PC-3 (cell line): ENCODE measurements around the gene WDPCP. TPM values are rescaled to one million over a fixed set of nuclear protein-coding genes. Genes with fewer than 3 reads are reported as not detected.
"Not testable (repeated sequence)": the region's sequence is repeated elsewhere in the genome, so short reads cannot be mapped to it uniquely, and the experiment has no call there.

Source experiments
- ATAC-seq: fragments of 200-7000 bp; cut with Tn5 transposase; 2 replicates; pipeline ENCODE4 v1.9.1; 2020; ENCODE audit warnings: mild to moderate bottlenecking, moderate library complexity
- BruUV-seq: library from RNA; stranded (reverse); fragments of 400-500 nt; replicated peaks from 2 replicates; lab custom pipeline; 2021; lab: Mats Ljungman, UMichigan
- CTCF ChIA-PET: fragments of 300-600 bp; sonication (Branson Sonifier 250); formaldehyde crosslinking; loops from one replicate; lab custom pipeline; 2022; ENCODE audit warnings: antibody characterized with exemption; lab: Charles Lee
- POLR2A ChIA-PET: fragments of 300-600 bp; sonication (Branson Sonifier 250); formaldehyde crosslinking; loops from one replicate; lab custom pipeline; 2022; ENCODE audit warnings: antibody characterized with exemption; ENCODE audit not compliant: unreplicated experiment; lab: Charles Lee
- DNase-seq: peaks from one replicate; pipeline ENCODE4 v3.0.0-alpha.2; 2015
- H2AFZ ChIP-seq: fragments of 300-600 bp; sonication (generic); 2 replicates; pipeline ENCODE4 v1.6.0; 2016; ENCODE audit warnings: antibody characterized with exemption, low read length
- H3F3A ChIP-seq: fragments of 300-600 bp; sonication (generic); one replicate; pipeline ENCODE4 v1.6.0; 2017; ENCODE audit warnings: antibody characterized with exemption, low read length, control low read depth, mild to moderate bottlenecking; ENCODE audit not compliant: unreplicated experiment
- H3K27ac ChIP-seq: fragments of 300-600 bp; sonication (generic); 2 replicates; pipeline ENCODE4 v1.5.1; 2016; ENCODE audit warnings: mild to moderate bottlenecking, low read length
- H3K27me3 ChIP-seq: fragments of 300-600 bp; sonication (generic); 2 replicates; pipeline ENCODE4 v1.6.1; 2016; ENCODE audit warnings: low read length, mixed read lengths
- H3K36me3 ChIP-seq: fragments of 300-600 bp; sonication (generic); 2 replicates; pipeline ENCODE4 v1.6.1; 2016; ENCODE audit warnings: low read depth, mixed run types, low read length, mixed read lengths
- H3K4me1 ChIP-seq: fragments of 300-600 bp; sonication (generic); 2 replicates; pipeline ENCODE4 v1.5.1; 2016; ENCODE audit warnings: low read length; ENCODE audit not compliant: insufficient read depth
- H3K4me2 ChIP-seq: fragments of 300-600 bp; sonication (generic); 2 replicates; pipeline ENCODE4 v1.6.0; 2016; ENCODE audit warnings: low read length
- H3K4me3 ChIP-seq: fragments of 300-600 bp; sonication (generic); 2 replicates; pipeline ENCODE4 v1.5.1; 2016; ENCODE audit warnings: mild to moderate bottlenecking, low read length, mixed read lengths
- H3K79me2 ChIP-seq: fragments of 300-600 bp; sonication (generic); 2 replicates; pipeline ENCODE4 v1.6.1; 2017; ENCODE audit warnings: low read length, mixed read lengths
- H3K9ac ChIP-seq: fragments of 300-600 bp; sonication (generic); 2 replicates; pipeline ENCODE4 v1.6.0; 2016; ENCODE audit warnings: mild to moderate bottlenecking, low read length
- H3K9me2 ChIP-seq: fragments of 300-600 bp; sonication (generic); replicated peaks from 2 replicates; pipeline ENCODE4 v1.6.1; 2016; ENCODE audit warnings: mixed run types, low read length, mixed read lengths
- H3K9me3 ChIP-seq: fragments of 300-600 bp; sonication (generic); 2 replicates; pipeline ENCODE4 v1.6.1; 2016; ENCODE audit warnings: low read length, mixed read lengths
- H4K20me1 ChIP-seq: fragments of 300-600 bp; sonication (generic); 2 replicates; pipeline ENCODE4 v1.6.1; 2016; ENCODE audit warnings: low read length, mixed read lengths
- CTCF ChIP-seq: fragments of 300-600 bp; sonication (generic); conservative IDR thresholded peaks from 2 replicates; pipeline ENCODE4 v1.5.1; 2017; ENCODE audit warnings: antibody characterized with exemption, low read depth, mild to moderate bottlenecking, low read length
- EZH2 ChIP-seq: fragments of 300-600 bp; sonication (generic); IDR thresholded peaks from one replicate; pipeline ENCODE4 v1.6.1; 2017; ENCODE audit warnings: antibody characterized with exemption, mild to moderate bottlenecking, low read length; ENCODE audit not compliant: unreplicated experiment
- EZH2phosphoT487 ChIP-seq: fragments of 300-600 bp; sonication (generic); IDR thresholded peaks from 2 replicates; pipeline ENCODE4 v1.6.1; 2018; ENCODE audit warnings: mild to moderate bottlenecking, antibody characterized with exemption, low read length, borderline replicate concordance
- intact Hi-C: fragments of 100-400 bp; cut with micrococcal nuclease; formaldehyde crosslinking; loops from 2 replicates; pipeline ENCODE4 v1.9.0; 2023
- total RNA-seq: library from RNA; depleted of rRNA; stranded (reverse); fragments of >200 nt; gene quantifications from 2 replicates; pipeline ENCODE4 v1.2.3, GENCODE V29; 2014

WDPCP gene
- total RNA-seq, 1 experiment from 2014 or later: 4.0 TPM

- Histone ChIP-seq H3K79me2 (no peaks in the 10 kb centered on the region), H3K9me2 (no peaks in the 10 kb centered on the region), H3K9me3 (no peaks in the 10 kb centered on the region), H3K36me3 (no peaks in the 10 kb centered on the region), H3K9ac (no peak overlapping the region), H3K4me2 (no peak overlapping the region), H3K27ac (no peak overlapping the region), H4K20me1 (no peaks in the 10 kb centered on the region), H3K27me3 (no peaks in the 10 kb centered on the region), H2AFZ (no peak overlapping the region), H3F3A (no peaks in the 10 kb centered on the region), H3K4me3 (no peak overlapping the region), H3K4me1 (no peaks in the 10 kb centered on the region)
- TF ChIP-seq CTCF (no peak), EZH2phosphoT487 (no peak)
- ChIA-PET POLR2A (no interaction called here), CTCF (no interaction called here)
- DNase-seq (peak; percentile 27), ATAC-seq (no peak)
- BruUV-seq: no TSS peak
- intact Hi-C loops: no loop called here
Measured at GRCh38 chr2:63364866-63365265, 223.4 kb downstream of the WDPCP start.

- BruUV-seq, H3K27me3 ChIP-seq, ATAC-seq, H3F3A ChIP-seq, intact Hi-C loops, H3K9ac ChIP-seq, H3K4me2 ChIP-seq, POLR2A ChIA-PET, H4K20me1 ChIP-seq, H3K4me1 ChIP-seq, H3K9me2 ChIP-seq, H3K36me3 ChIP-seq, H3K9me3 ChIP-seq, H3K27ac ChIP-seq, H3K79me2 ChIP-seq, H3K4me3 ChIP-seq, DNase-seq, CTCF ChIA-PET, H2AFZ ChIP-seq: not testable (repeated sequence)
Measured at GRCh38 chr2:63357722-63358121, 230.6 kb downstream of the WDPCP start.

GRCh38 chr2:63347361-63347760, 240.9 kb downstream of the WDPCP start:
- ATAC-seq (no peak), DNase-seq (no peak)
- Histone ChIP-seq H3K9me3 (peaks cover 7% of the 10 kb centered on the region; the same call in 1 of the 2 replicates), H3F3A (no peaks in the 10 kb centered on the region), H3K79me2 (no peaks in the 10 kb centered on the region), H3K27ac (no peak overlapping the region), H3K36me3 (no peaks in the 10 kb centered on the region; the same call in 1 of the 2 replicates), H3K4me1 (no peaks in the 10 kb centered on the region), H3K4me3 (no peak overlapping the region), H4K20me1 (no peaks in the 10 kb centered on the region), H3K9me2 (no peaks in the 10 kb centered on the region), H2AFZ (no peak overlapping the region), H3K4me2 (no peak overlapping the region), H3K9ac (no peak overlapping the region), H3K27me3 (no peaks in the 10 kb centered on the region)
- no TSS peak for BruUV-seq
- POLR2A ChIA-PET: no interaction called here
- no peak for TF ChIP-seq CTCF
- TF ChIP-seq EZH2: no peak
- no peak for TF ChIP-seq EZH2phosphoT487
- CTCF ChIA-PET: no interaction called here
- intact Hi-C loops: no loop called here
